Kasumi-1 (cell line): ENCODE results near the gene ZBTB49.
"Not testable (repeated sequence)": the region's sequence is repeated elsewhere in the genome, so short reads cannot be mapped to it uniquely, and the experiment has no call there.

Source experiments
- DNase-seq, 2 experiments: peaks; one replicate each; lab custom pipeline; 2025; lab: John Stamatoyannopoulos, UW

The ZBTB49 gene

GRCh38 chr4:4289941-4290850, at the start of gene ZBTB49, which contains the start of gene LYAR:
TSS of gene ZBTB49 (plus strand) at chr4:4290251. CDS start at chr4:4299946, 9,695 bp downstream.
TSS of gene LYAR (minus strand) at chr4:4290154. CDS start at chr4:4283742, 6,412 bp downstream.
- DNase-seq = peak; percentile 74 to 82

GRCh38 chr4:4245172-4245571, 44.9 kb upstream of the ZBTB49 start:
- no peak for DNase-seq

GRCh38 chr4:4247696-4248028, 42.4 kb upstream of the ZBTB49 start:
- peak; percentile 45 to 47 for DNase-seq

- DNase-seq = peak; percentile 89 to 90
Observed at GRCh38 chr4:4248029-4248884, 41.8 kb upstream of the ZBTB49 start, which contains the start of gene TMEM128. TSS of gene TMEM128 (minus strand) at chr4:4248223. CDS start at chr4:4248202, 21 bp downstream.

GRCh38 chr4:4248885-4249203, 41.2 kb upstream of the ZBTB49 start:
- no peak for DNase-seq

- DNase-seq = not testable (repeated sequence)
Observed at GRCh38 chr4:4249342-4249741, 40.7 kb upstream of the ZBTB49 start.

GRCh38 chr4:4249866-4250265, 40.2 kb upstream of the ZBTB49 start:
- DNase-seq = no peak

- DNase-seq = no peak
Observed at GRCh38 chr4:4254199-4254598, 35.9 kb upstream of the ZBTB49 start.

GRCh38 chr4:4254666-4255065, 35.4 kb upstream of the ZBTB49 start:
- DNase-seq = no peak

GRCh38 chr4:4256799-4257198, 33.3 kb upstream of the ZBTB49 start:
- DNase-seq = no peak

- DNase-seq = not testable (repeated sequence)
Observed at GRCh38 chr4:4257705-4258104, 32.3 kb upstream of the ZBTB49 start.

GRCh38 chr4:4259484-4260100, 30.5 kb upstream of the ZBTB49 start:
- no peak for DNase-seq

GRCh38 chr4:4260185-4260751, 29.8 kb upstream of the ZBTB49 start:
- peak; percentile 84 to 92 for DNase-seq

GRCh38 chr4:4267981-4268380, 22.1 kb upstream of the ZBTB49 start:
- no peak for DNase-seq

- DNase-seq = no peak
Observed at GRCh38 chr4:4268776-4269175, 21.3 kb upstream of the ZBTB49 start.

- DNase-seq = no peak
Observed at GRCh38 chr4:4269331-4269731, 20.7 kb upstream of the ZBTB49 start.

GRCh38 chr4:4269856-4270255, 20.2 kb upstream of the ZBTB49 start:
- peak in 1 of 2 experiments; percentile 22 for DNase-seq

GRCh38 chr4:4270529-4270928, 19.5 kb upstream of the ZBTB49 start:
- DNase-seq = no peak

- DNase-seq = no peak
Observed at GRCh38 chr4:4271912-4272311, 18.1 kb upstream of the ZBTB49 start.

- DNase-seq = no peak
Observed at GRCh38 chr4:4274226-4274625, 15.8 kb upstream of the ZBTB49 start.

GRCh38 chr4:4277531-4277930, 12.5 kb upstream of the ZBTB49 start:
- DNase-seq = no peak

GRCh38 chr4:4281787-4282186, 8.3 kb upstream of the ZBTB49 start:
- no peak for DNase-seq
